ENCODE data around the gene RASSF1.

DNA sequence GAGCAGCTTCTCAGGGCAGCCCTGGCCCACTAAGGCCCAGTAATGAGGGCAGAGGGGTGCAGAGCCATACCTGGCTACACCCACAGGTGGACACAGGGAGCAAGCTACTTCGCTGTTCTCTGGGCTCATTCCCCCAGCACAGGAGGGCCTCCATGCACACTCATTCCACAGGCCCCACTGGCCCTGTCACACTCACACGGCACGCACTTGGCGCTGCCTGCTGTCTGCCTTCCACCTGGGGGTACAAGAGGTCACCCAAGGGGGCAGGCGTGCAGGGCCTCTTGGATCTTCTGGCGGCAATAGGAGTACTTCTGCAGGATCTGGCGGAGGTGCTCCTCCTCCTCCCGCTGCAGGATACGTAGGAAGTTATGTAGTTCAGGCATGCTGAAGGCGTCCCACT lies 10.3 kb downstream of the RASSF1 start:
- TF ChIP-seq NFRKB (IDR thresholded peaks at IDR 0.05) = no peak
- no peak for TF ChIP-seq BHLHE40 (IDR thresholded peaks at IDR 0.05; ENCODE audit: borderline replicate concordance)
- no peak for TF ChIP-seq SP1 (IDR thresholded peaks at IDR 0.05)
- TF ChIP-seq SUZ12 (IDR thresholded peaks at IDR 0.05) = no peak

Data from HEK293T (cell line).